NCI-H1048 (cell line): ENCODE data around the gene PSMB9.
A peak's percentile ranks its signal among the peaks of the same experiment; 100 is the strongest.
"Not testable (repeated sequence)": the region's sequence is repeated elsewhere in the genome, so short reads cannot be mapped to it uniquely, and the experiment has no call there.

Experiments
- DNase-seq: peaks from one replicate; lab custom pipeline; 2025; lab: John Stamatoyannopoulos, UW

Gene PSMB9

DNA sequence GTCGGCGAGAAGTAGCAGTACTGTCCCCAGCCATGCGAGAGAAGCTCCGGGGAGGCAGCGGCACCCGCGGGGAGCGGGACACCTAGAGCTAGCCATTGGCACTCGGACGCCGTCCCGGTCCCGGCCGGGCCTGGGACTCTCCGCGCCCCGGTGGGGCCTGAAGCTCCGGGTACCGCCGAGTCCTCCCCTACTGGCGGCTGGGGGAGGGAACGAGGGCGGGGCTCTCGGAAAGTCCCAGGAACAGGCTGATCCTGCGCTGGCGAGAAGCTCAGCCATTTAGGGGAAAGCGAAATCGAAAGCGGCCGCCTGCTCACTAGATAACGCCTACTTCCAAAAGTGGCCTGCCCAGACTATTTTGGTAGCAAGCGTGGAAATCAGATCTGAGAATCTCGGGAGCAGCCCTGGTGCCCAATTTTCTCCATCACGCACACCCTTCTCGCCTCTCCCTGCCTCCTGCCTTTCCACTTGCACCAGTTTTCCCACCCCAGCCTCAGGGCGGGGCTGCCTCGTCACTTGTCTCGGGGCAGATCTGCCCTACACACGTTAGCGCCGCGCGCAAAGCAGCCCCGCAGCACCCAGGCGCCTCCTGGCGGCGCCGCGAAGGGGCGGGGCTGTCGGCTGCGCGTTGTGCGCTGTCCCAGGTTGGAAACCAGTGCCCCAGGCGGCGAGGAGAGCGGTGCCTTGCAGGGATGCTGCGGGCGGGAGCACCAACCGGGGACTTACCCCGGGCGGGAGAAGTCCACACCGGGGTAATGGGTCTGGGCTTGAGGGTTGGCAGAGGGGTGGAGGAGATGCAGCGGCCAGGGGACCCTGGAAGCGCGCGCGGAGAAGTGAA lies at the start of gene PSMB9, which contains the start of gene TAP1:
TSS of gene PSMB9 (plus strand) at position 652 of the 835 bp plus-strand sequence. CDS start at position 690, 38 bp downstream.
TSS of gene TAP1 (minus strand) at position 164 of the 835 bp plus-strand sequence. CDS start at position 96, 68 bp downstream.
- DNase-seq = peak; percentile 80

DNA sequence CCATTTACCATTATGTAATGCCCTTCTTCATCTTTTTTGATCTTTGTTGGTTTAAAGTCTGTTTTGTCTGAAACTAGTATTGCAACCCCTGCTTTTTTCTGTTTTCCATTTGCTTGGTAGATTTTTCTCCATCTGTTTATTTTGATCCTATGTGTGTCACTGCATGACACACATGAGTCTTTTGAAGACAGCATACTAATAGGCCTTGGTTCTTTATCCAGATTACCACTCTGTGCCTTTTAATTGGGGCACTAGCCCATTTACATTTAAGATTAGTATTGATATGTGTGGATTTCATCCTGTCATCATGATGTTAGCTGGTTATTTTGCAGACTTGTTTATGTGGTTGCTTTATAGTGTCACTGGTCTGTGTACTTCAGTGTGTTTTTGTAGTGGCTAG lies 48.6 kb upstream of the PSMB9 start:
- DNase-seq = not testable (repeated sequence)

DNA sequence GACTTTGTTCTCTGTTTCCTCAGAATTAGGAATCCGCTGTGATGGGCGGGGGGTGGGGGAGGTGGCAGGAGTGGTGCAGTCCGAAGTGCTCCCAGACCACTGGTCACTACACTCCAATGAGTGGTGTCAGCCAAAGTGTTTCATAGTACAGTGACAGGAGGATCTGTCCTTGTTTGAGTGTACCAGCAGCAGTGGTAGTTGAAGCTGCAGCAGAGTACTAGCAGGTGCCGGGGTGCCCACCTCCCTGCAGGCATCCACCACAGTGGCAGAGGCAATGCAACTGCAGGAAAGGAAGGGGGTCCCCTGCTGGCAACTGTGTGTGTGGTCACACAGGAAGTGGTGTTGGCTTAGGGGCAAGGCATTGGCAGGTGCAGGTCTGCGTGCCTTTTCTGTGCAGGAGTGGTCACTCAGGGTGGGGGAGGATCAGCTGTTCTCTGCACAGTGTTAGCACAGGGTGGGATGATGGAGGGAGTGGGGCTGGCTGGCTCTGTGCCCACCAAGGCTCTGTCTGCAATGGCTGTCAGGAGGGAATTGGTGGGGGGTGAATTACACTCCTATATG lies 46.9 kb upstream of the PSMB9 start:
- DNase-seq = no peak

DNA sequence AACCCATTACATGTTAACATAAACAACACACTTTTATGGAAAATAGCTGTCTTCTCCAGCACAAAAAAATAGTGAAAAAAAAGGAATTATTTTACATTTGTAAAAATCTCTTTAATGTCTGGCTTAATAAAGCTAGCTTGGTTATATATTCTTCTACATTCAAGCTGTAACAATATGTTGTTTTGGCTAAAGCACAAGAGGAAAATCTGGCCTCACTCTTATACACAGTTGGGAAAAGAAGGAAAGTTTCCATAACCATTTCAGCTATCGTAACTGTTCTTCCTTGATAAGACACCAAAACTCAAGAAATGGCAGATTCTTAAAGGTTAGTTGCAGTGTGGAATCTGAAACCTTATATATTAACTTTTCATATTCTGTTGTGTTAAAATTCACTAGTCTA lies 44.8 kb upstream of the PSMB9 start:
- DNase-seq = no peak

DNA sequence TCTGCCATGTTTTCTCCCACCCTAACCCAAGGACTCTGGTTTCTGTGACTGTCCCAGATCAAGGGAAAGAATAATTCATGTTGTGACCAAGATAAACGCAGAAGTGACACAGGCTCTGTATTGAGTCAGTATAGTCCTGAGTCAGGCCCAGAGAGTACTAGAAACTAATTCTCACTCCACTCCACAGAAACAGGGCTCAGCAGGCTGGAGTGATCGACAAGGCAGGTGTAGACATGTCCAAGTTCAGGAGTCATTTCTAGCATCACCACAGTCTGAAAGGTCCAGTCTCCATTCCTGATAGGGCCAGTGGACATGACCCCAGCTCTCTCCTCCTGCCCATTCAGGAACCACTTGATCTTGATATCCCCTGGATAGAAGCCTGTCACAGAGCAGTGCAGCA lies 39.8 kb upstream of the PSMB9 start:
- DNase-seq = no peak

DNA sequence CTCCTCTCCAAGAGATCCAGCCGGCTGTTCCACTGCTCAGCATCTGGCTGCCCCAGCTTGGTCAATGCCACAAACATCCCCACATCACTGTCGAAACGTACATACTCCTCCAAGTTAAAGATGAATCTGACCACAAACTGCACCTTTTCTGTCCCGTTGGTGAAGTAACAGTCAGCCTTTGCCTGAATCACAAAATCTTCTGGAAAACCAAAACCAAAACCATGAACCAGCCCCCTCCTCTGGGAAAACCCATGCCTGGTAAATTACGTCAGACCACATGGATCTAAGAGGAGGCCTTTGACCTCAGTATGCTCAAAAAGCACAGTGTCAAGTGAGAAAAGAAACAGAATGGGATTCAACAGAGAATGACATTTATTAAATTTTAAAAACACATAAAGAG lies 38.9 kb upstream of the PSMB9 start:
- no peak for DNase-seq

DNA sequence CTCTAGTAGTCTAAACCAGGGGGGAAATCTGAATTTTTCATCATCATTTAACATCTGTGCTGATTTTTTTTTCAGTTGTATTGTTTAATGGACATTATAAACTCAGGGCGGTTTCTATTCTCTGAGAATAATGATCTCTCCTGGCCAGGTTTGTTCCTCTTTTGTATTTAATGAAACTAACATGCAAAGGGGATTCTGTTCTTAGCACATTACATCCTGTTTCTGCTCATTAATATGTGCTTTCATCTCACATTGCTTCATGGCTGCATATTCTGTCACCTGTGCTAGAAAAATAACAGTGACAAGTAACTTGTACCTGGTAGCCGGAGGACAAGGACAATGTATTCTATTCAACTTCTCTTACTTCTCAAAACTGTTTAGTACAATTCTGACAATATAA lies 38.0 kb upstream of the PSMB9 start:
- no peak for DNase-seq

DNA sequence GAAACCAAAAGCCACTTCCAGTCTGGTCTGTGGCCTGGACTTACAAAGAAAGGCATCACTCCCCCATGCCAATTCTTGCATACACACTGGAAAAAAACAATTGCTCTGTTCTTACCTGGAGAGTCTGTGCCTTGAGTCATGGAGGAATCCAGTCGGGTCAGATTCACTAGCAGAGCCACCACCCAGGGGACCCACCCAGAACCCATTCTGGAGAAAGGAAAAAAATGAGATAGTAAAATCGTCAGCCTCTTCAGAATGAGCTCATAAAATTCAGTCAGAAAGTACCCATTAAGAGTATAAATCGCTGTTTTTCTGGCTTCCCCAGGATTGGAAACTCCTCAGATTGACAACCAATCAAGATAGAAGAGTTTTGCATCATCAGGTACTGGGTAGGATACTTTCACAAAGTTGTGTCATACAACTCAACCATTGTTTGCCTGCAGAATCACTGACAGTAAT lies 37.2 kb upstream of the PSMB9 start, which contains the start of gene HLA-DOB:
TSS of gene HLA-DOB (minus strand) at position 257 of the 459 bp plus-strand sequence. CDS start at position 206, 51 bp downstream.
- no peak for DNase-seq

DNA sequence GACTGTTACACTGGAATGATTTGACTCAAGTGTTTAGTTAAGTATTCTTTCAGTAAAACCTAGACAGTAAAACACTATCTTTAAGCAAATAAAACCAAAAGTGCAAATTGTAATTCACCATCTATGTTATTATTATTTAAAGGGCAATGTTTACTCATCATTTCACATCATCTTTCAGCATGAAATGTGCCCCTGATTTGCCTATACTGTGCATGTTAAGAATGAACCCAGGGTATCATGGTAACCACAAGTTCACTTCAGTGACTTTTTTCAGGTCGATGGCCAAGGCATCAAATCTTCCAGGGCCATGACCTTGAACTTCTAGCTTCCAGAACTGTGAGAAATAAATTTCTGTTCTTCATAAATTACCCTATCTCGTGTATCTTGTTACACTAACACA lies 35.1 kb upstream of the PSMB9 start:
- DNase-seq = no peak

DNA sequence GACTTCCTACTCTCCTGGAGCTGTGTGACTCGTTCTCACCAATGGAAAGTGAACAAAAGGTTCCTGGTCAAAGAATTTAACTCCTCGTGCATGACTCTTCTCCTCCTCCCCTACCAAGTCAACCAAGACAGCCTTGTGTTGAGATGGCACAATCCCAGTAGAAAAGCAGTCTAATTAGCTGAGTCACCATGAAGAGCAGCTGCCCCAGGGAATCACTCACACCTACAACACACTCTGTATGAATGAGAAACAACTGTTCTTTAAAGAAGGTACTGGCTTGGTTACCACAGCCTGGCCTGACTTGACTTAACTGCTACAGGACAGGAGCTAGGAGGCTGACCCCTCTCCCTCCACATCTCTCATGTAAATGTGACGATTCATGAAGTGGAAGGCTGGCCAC lies 34.3 kb upstream of the PSMB9 start:
- no peak for DNase-seq

DNA sequence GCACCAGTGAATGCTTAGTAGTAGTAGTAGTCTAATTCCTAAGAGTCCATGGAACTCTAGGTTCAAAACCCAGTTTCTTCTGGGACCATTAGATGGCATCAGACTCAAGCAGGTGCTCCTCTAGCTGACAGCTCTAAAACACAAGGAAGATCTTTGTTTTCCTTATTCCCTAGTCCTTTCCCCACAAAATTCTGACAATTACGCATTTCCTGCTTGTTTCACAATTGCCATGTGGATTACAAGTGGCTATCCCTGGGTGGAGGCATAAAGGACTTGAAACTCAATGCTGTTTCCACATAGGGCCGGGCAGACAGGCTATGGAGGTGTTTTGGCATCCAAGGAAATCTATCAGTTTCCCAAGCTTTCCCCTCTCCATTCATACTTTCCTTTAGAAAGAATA lies 28.0 kb upstream of the PSMB9 start:
- no peak for DNase-seq

DNA sequence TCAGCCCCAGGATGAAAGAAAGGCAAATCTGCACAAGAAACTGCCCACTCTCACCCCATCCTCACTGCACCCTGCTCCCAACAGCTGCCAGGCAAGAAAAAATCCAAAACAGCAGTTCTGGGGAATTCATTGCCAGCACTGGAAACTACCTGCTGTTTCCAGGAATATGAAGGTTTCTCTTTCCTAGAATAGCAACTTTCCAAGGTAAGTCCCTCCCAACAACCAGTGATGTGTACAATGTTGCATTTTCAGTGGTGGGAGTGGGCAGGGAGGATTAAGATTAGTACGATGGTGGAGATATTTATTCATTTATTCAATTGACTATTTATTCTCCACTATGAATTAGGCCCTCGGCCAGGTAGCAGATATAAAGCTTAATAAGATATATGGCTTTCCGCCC lies 27.0 kb upstream of the PSMB9 start:
- no peak for DNase-seq

DNA sequence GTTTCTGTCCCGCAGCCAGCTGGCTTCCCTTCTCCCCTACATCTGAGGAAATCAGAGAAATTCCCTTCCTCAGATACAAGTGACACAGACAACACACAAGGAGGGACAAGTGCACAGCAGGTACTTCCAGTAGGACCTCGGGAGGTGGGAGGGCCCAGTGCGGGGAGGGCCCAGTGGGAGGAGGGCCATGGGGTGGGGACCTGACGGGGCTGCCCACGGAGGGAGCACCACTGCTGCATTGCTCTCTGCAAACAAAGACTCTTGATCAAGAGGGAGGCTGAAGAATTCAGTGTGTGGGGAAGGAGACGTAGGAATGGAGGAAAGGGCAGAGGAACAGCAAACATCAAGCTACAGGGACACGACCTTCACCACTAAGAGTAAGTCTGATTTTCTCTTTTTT lies 24.5 kb upstream of the PSMB9 start:
- DNase-seq = no peak

DNA sequence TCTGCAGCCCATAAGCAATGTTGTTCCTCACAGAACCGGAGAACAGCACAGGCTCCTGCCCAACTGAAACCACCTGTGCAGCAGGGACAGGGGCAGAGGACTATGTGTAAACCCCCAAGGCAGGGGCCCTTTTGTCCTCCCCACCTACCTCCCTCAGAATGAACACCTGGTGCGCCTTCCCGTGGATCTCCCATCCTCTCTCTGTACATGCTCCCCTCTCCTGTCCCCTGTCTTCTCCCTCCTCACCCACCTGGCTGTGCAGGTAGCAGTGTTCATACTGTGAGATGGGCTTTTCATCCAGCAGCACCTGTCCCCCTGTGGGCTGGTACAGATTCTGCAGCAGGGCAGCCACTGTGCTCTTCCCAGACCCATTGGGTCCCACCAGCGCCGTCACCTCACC lies 24.0 kb upstream of the PSMB9 start:
- no peak for DNase-seq

DNA sequence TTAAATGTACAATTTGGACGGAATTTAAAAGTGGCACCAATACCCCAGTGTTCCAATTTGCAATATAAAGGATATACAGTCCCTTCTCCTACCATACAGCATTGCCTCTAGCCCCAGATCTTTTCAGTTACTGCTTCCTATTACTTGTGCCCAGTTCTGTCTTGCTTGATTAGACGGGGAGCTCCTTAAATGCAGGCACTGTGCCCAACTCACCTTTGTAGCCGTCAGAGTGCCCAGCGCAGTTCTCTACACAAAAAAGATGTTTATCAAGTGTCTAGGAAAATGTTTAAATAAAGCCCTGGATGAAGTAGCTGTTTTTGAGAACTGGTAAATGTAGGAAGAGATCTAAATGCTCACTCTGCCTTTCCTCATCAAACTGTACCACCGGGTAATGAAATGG lies 23.1 kb upstream of the PSMB9 start:
- DNase-seq = no peak

DNA sequence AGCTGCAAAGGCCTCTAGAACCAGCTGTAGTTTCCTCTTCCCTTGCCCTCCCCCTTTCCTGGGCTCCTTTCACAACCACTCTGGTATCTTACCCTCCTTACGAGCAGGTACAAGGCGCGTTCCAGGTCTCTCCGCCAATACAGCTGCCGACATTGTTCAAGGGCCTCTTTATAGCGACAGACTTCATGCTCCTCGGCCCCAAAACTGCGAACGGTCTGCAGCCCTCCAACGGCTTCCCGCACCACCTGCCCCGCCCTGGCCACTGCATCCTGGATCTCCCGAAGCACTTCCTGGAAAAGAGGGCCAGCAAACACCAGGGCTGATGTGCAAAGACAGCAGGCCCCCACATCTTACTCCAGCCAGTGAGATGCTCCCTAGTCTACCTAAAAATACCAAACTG lies 21.5 kb upstream of the PSMB9 start:
- DNase-seq = no peak

DNA sequence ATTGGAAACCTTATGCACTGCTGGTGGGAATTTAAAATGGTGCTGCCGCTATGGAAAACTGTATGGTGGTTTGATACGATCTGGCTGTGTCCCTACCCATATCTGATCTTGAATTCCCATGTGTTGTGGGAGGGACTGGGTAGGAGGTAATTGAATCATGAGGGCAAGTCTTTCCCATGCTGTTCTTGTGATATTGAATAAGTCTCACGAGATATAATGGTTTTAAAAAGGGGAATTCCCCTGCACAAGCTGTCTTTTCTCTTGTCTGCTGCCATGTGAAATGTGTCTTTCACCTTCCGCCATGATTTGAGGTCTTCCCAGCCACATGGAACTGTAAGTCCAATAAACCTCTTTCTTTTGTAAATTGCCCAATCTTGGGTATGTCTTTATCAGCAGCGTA lies 20.3 kb upstream of the PSMB9 start:
- no peak for DNase-seq

DNA sequence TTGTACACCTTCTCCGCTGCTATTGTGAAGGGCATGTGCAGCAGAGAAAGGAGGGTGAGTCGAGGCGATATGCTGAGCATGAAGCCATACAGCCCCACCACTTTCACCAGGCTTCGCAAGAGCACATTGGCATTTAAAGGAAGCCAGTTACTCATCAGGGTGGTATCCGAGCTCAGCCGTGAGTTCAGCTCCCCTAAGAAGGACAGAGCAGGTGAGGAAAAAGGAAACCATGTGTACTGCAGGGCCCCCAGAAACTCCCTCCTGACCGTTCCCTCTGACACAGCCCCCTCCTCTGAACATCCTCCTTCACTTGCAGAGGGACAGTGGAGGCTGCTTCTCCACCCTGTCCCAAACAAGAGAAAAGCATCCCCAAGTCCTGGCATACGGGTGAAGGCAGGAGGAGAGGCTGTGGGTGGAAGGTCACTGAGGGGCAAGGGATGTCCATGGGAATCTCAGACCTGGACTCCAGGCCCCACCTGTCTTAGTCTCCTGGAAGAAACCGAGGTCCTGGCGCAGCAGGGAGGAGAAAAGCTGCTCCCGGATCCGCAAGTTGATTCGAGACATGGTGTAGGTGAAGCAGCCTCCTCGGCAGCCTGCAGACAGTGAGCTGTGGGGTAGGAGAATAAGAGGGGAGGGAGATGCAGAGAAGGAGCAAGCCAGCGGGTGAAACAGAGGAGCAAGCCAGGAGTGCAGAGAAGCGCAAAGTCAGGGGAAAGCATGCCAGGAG lies 18.7 kb upstream of the PSMB9 start:
- DNase-seq = no peak

DNA sequence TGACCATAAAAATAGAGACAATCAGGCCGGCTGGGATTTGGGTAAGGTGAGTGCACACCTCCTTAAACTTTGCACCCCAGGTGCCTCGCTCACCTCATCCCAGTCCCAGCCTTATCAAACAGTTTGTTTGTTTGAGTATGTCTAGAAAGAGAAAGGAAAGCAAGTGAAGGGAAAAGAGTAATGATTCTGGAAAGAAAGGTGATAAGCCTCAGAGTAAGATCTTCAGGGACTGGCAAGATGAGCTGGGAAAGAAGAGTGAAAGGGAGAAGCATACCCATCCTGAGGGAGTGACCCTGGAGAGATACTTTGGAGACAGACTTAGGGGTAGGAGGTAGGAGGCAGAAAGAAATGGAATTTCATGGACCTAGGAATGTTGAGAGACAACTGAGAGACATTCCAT lies 17.1 kb upstream of the PSMB9 start:
- no peak for DNase-seq

DNA sequence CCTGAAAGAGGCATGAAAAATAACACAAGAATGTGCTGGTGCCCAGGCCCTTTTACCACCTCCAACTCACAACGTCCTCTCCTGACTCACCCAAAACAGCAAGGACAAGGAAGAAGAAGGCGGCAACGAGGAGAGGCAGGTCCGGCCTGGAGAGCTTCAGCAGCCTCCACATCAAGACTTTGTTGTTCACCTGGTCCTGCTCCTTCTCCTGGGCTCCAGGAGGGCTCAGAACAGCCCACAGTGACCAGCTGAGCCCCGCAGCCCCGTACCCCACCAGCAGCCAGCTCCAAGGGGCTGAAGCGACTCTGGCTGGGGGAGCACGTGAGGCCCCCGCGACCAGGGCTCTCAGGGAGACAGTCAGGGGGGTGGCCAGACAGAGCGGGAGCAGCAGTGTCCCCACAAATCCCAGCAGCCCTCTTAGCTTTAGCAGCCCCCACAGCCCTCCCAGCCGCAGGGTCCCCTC lies 16.3 kb upstream of the PSMB9 start:
- no peak for DNase-seq

DNA sequence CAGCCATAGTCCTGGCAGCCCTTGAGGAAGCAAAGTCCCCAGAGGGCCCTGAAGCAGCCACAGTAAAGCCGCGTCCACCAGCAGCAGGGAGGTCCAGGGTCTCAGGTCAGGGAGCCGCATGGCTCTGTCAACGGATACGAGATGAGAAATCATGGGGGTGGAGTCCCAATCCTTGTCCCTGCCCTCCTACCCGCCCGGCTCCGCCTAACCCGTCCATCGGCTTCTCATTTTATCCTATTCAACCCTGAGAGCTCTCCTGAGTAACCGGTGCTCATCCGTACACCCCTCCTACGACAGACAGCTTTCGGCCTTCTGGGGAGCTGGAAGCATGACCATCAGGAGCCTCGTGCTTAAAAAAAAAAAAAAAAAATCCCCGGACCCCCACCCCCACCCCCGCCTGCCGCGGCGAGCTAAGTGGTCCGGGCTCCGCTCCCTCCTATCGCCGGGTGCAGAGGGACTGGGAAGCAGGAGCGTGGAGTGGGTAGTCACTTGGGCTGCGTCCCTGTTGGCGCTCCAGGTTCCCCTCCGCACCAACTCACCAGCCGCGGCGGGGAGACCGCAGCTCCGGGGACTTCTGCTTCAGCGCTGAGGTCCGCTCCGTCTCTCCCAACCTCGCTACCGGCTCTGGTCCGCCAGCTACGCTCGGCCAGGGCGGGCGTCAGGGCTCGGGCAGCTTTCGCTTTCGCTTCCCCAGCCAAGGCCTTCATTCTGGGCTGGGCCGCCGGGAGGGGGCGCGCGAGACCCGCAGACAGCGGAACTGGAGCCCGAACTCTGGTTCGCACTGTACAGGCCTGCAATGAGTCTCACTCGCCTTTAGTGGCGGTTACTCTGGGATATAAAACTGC lies 15.7 kb upstream of the PSMB9 start, which contains the start of gene TAP2:
TSS of gene TAP2 (minus strand) at position 626 of the 845 bp plus-strand sequence. CDS start at position 120, 506 bp downstream.
- DNase-seq = peak; percentile 85

DNA sequence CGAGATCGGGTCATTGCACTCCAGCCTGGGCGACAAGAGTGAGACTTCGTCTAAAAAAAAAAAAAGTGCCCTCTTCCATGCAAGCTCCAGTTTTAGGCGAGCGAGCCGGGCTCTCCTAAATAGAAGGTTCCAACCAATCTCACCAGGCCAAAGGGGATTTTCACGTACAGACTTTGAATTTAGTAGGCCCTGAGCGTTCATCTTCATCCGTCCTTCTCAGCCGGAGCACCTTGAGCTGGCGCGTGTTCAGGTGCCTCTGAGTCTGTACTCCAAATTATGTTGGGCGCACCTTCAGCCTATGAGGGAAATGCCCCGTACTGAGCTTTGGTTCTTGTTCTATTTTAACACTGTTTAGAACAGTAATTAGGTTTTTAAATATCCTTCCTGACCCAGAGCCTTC lies 14.6 kb upstream of the PSMB9 start:
- DNase-seq = no peak
